Lung (tissue), 12 donors: ENCODE measurements around the gene GRM8. TPM values are rescaled to one million over a fixed set of nuclear protein-coding genes. Genes with fewer than 3 reads are reported as not detected.

Experiments
- ATAC-seq: fragments of 200-7000 bp; cut with Tn5 transposase; one replicate; pipeline ENCODE4 v1.9.1; 2020; ENCODE audit warnings: moderate number of reproducible peaks; ENCODE audit not compliant: insufficient read depth, low FRiP score
- DNase-seq, 3 donors: peaks; one replicate each; pipeline ENCODE4 v3.0.0-alpha.2; 2013 to 2017
- H3K27ac ChIP-seq, 2 donors: one replicate each; pipeline ENCODE4 v1.5.1; 2013; ENCODE audit warnings: mild to moderate bottlenecking in 2 of 2, moderate library complexity in 2 of 2, control low read depth in 1 of 2, inconsistent platforms in 1 of 2, low read depth in 1 of 2, low read length in 1 of 2
- H3K27me3 ChIP-seq, 3 donors: one replicate each; pipeline ENCODE4 v1.5.1; 2013; ENCODE audit warnings: low read length in 2 of 3; ENCODE audit not compliant: control insufficient read depth in 3 of 3, insufficient read depth in 3 of 3
- H3K36me3 ChIP-seq, 4 donors: one replicate each; pipeline ENCODE4 v1.5.1; 2013; ENCODE audit warnings: low read length in 4 of 4, mild to moderate bottlenecking in 1 of 4, moderate library complexity in 1 of 4; ENCODE audit not compliant: control insufficient read depth in 4 of 4, insufficient read depth in 4 of 4
- H3K4me1 ChIP-seq, 5 donors: one replicate each; pipeline ENCODE4 v1.5.1; 2013; ENCODE audit warnings: low read length in 5 of 5, mild to moderate bottlenecking in 2 of 5, moderate library complexity in 1 of 5; ENCODE audit not compliant: control insufficient read depth in 5 of 5, insufficient read depth in 5 of 5
- H3K4me3 ChIP-seq: one replicate; pipeline ENCODE4 v1.5.1; 2013; ENCODE audit warnings: mild to moderate bottlenecking, control low read depth, moderate library complexity
- H3K9ac ChIP-seq, 2 donors: one replicate each; pipeline ENCODE4 v1.5.1; 2013; ENCODE audit warnings: low read length in 2 of 2, control low read depth in 1 of 2; ENCODE audit not compliant: insufficient read depth in 1 of 2
- H3K9me3 ChIP-seq, 4 donors: one replicate each; pipeline ENCODE4 v1.5.1; 2013; ENCODE audit warnings: low read length in 3 of 4, mild to moderate bottlenecking in 1 of 4, moderate library complexity in 1 of 4; ENCODE audit not compliant: control insufficient read depth in 4 of 4, insufficient read depth in 3 of 4
- CTCF ChIP-seq: IDR thresholded peaks from 2 replicates; pipeline ENCODE4 v1.5.1; 2012; ENCODE audit warnings: mild to moderate bottlenecking; ENCODE audit errors: control extremely low read depth, extremely low read depth
- WGBS, 2 donors: extraction: QIAGEN DNeasy Blood & Tissue Kit; methylation state at CpG; one replicate each; pipeline ENCODE4 v1.1.7; 2013; 5-methylcytosine and 5-hydroxymethylcytosine counted together
- polyA plus RNA-seq, 2 donors: library from polyadenylated mRNA; stranded (reverse); fragments of 200-250 nt; gene quantifications; one replicate each; pipeline ENCODE4 v1.2.1, GENCODE V29; 2013
- total RNA-seq, 2 donors: library from RNA; depleted of rRNA in 1 of 2; stranded (reverse); fragments of >200 nt in 1 of 2; gene quantifications; one replicate each; pipeline ENCODE4 v1.2.1, GENCODE V29; 2014 to 2021
- donor health status: control.
- donor health status: control.
- donor health status: Bipolar disorder and iron deficiency.
- donor health status: healthy.
- donor health status: DM: yes; HTN: yes; CAD: no.

The GRM8 gene
- total and polyA plus RNA-seq, 4 donors: 0.01 to 0.83 (median 0.24) TPM; not detected in 1

- ATAC-seq (no peak), DNase-seq (no peak)
- 70 to 78% methylated on average over 4 of the region's 4 CpGs for WGBS, 2 donors
- H3K4me1 ChIP-seq: no peaks in the 10 kb centered on the region
- no peak overlapping the region for H3K9ac ChIP-seq
- no peaks in the 10 kb centered on the region for H3K27me3 ChIP-seq
- no peak overlapping the region for H3K4me3 ChIP-seq
- H3K36me3 ChIP-seq: no peaks in the 10 kb centered on the region
- peaks cover 0 to 2% (median 0%) of the 10 kb centered on the region in 4 donors for H3K9me3 ChIP-seq
- TF ChIP-seq CTCF: no peak
- H3K27ac ChIP-seq: no peak overlapping the region
Observed at GRCh38 chr7:127207230-127207629, 45.5 kb downstream of the GRM8 start.

- Histone ChIP-seq H3K27ac (no peak overlapping the region), H3K36me3 (no peaks in the 10 kb centered on the region), H3K27me3 (no peaks in the 10 kb centered on the region), H3K9ac (no peak overlapping the region), H3K9me3 (no peaks in the 10 kb centered on the region), H3K4me1 (no peaks in the 10 kb centered on the region), H3K4me3 (no peak overlapping the region)
- ATAC-seq (no peak), DNase-seq (peak in 1 of 3 donors; percentile 1)
- 61 to 75% methylated on average over 2 of the region's 2 CpGs for WGBS, 2 donors
- no peak for TF ChIP-seq CTCF
Observed at GRCh38 chr7:127194571-127194970, 58.2 kb downstream of the GRM8 start.

GRCh38 chr7:127189886-127190285 is 62.9 kb downstream of the GRM8 start:
- H3K27ac ChIP-seq: no peak overlapping the region
- H3K9ac ChIP-seq: no peak overlapping the region
- ATAC-seq (no peak), DNase-seq (no peak)
- WGBS, 2 donors: 51 to 59% methylated on average over 3 of the region's 3 CpGs
- H3K4me3 ChIP-seq: no peak overlapping the region
- H3K27me3 ChIP-seq: no peaks in the 10 kb centered on the region
- peaks cover 0 to 1% (median 0%) of the 10 kb centered on the region in 4 donors for H3K9me3 ChIP-seq
- TF ChIP-seq CTCF: no peak
- H3K4me1 ChIP-seq: no peaks in the 10 kb centered on the region
- H3K36me3 ChIP-seq: no peaks in the 10 kb centered on the region

- no peak overlapping the region for H3K27ac ChIP-seq
- no peak for TF ChIP-seq CTCF
- H3K9ac ChIP-seq: no peak overlapping the region
- H3K9me3 ChIP-seq: peaks cover 0 to 1% (median 0%) of the 10 kb centered on the region in 4 donors
- H3K27me3 ChIP-seq: no peaks in the 10 kb centered on the region
- ATAC-seq (no peak), DNase-seq (no peak)
- WGBS, 2 donors: 75 to 84% methylated on average over 2 of the region's 2 CpGs
- no peak overlapping the region for H3K4me3 ChIP-seq
- H3K36me3 ChIP-seq: no peaks in the 10 kb centered on the region
- H3K4me1 ChIP-seq: no peaks in the 10 kb centered on the region
Observed at GRCh38 chr7:127189074-127189473, 63.7 kb downstream of the GRM8 start.
